Body of pancreas (tissue), 4 donors: ENCODE results near the gene OR2H2.

Source experiments
- CTCF ChIP-seq, 7 experiments: fragments of 450-650 bp in 4 of 7; fragments of 200-600 bp in 3 of 7; sonication (generic) in 3 of 7; IDR thresholded peaks; one replicate each; pipeline ENCODE4 v1.5.1; 2016 to 2019; ENCODE audit warnings: antibody characterized with exemption in 7 of 7
- POLR2A ChIP-seq, 3 donors: fragments of 450-650 bp; IDR thresholded peaks; one replicate each; pipeline ENCODE4 v1.6.1; 2016; ENCODE audit warnings: antibody characterized with exemption in 3 of 3, mild to moderate bottlenecking in 2 of 3

- TF ChIP-seq POLR2A (IDR thresholded peaks at IDR 0.05) (no peak), CTCF (IDR thresholded peaks at IDR 0.05) (no peak)
Observed at GRCh38 chr6:29558439-29559079, 26.4 kb upstream of the OR2H2 start.
